Fibroblast of upper back skin (primary cell): ENCODE data around the gene SPTSSA.
"Not testable (repeated sequence)": the region's sequence is repeated elsewhere in the genome, so short reads cannot be mapped to it uniquely, and the experiment has no call there.

Experiments
- DNase-seq: peaks from one replicate; pipeline ENCODE4 v3.0.0-alpha.2; 2013

Gene SPTSSA

GRCh38 chr14:34470319-34470718 is 8.3 kb upstream of the SPTSSA start:
- no peak for DNase-seq

- no peak for DNase-seq
Observed at GRCh38 chr14:34466691-34467090, 4.7 kb upstream of the SPTSSA start.

- peak; percentile 33 for DNase-seq
Observed at GRCh38 chr14:34465069-34465859, 3.2 kb upstream of the SPTSSA start.

- no peak for DNase-seq
Observed at GRCh38 chr14:34463598-34463961, 1.5 kb upstream of the SPTSSA start.

GRCh38 chr14:34461334-34462131 is 507 bp downstream of the SPTSSA start:
- DNase-seq = peak; percentile 19

- no peak for DNase-seq
Observed at GRCh38 chr14:34460841-34461240, 1.2 kb downstream of the SPTSSA start.

- no peak for DNase-seq
Observed at GRCh38 chr14:34460295-34460694, 1.7 kb downstream of the SPTSSA start.

- DNase-seq = no peak
Observed at GRCh38 chr14:34457186-34457585, 4.9 kb downstream of the SPTSSA start.

GRCh38 chr14:34453226-34453625 is 8.8 kb downstream of the SPTSSA start:
- DNase-seq = no peak

- DNase-seq = no peak
Observed at GRCh38 chr14:34452258-34452822, 9.7 kb downstream of the SPTSSA start.

GRCh38 chr14:34450958-34451357 is 11.1 kb downstream of the SPTSSA start:
- no peak for DNase-seq

- no peak for DNase-seq
Observed at GRCh38 chr14:34450542-34450915, 11.5 kb downstream of the SPTSSA start.

GRCh38 chr14:34449819-34450541 is 12.1 kb downstream of the SPTSSA start:
- no peak for DNase-seq

- DNase-seq = no peak
Observed at GRCh38 chr14:34439090-34439489, 22.9 kb downstream of the SPTSSA start.

- no peak for DNase-seq
Observed at GRCh38 chr14:34438438-34438837, 23.6 kb downstream of the SPTSSA start.

GRCh38 chr14:34437729-34438080 is 24.3 kb downstream of the SPTSSA start:
- no peak for DNase-seq

GRCh38 chr14:34436960-34437728 is 24.9 kb downstream of the SPTSSA start:
- DNase-seq = peak; percentile 7

GRCh38 chr14:34436118-34436905 is 25.7 kb downstream of the SPTSSA start:
- DNase-seq = peak; percentile 39

GRCh38 chr14:34433957-34434356 is 28.1 kb downstream of the SPTSSA start:
- DNase-seq = no peak

- DNase-seq = not testable (repeated sequence)
Observed at GRCh38 chr14:34428102-34428466, 34.0 kb downstream of the SPTSSA start.
